GM13977 (cell line): ENCODE measurements around the gene SPEG.

Experiments used
- DNase-seq: peaks from one replicate; pipeline ENCODE4 v3.0.0; 2012; ENCODE audit warnings: low spot score
- CTCF ChIP-seq: IDR thresholded peaks from 2 replicates; pipeline ENCODE4 v1.5.1; 2012; ENCODE audit warnings: mild to moderate bottlenecking, control low read depth; ENCODE audit not compliant: insufficient read depth; ENCODE audit errors: extremely low read depth, missing control alignments
- in situ Hi-C: fragments of 300-500 bp; cut with MboI; formaldehyde crosslinking; loops from one replicate; pipeline ENCODE4 v1.12.0; 2022; ENCODE audit warnings: low sequenced_read_pairs, low pct_unique_long_range_greater_than_20kb, mixed read lengths, inconsistent platforms; ENCODE audit not compliant: unreplicated experiment

Gene SPEG

DNA sequence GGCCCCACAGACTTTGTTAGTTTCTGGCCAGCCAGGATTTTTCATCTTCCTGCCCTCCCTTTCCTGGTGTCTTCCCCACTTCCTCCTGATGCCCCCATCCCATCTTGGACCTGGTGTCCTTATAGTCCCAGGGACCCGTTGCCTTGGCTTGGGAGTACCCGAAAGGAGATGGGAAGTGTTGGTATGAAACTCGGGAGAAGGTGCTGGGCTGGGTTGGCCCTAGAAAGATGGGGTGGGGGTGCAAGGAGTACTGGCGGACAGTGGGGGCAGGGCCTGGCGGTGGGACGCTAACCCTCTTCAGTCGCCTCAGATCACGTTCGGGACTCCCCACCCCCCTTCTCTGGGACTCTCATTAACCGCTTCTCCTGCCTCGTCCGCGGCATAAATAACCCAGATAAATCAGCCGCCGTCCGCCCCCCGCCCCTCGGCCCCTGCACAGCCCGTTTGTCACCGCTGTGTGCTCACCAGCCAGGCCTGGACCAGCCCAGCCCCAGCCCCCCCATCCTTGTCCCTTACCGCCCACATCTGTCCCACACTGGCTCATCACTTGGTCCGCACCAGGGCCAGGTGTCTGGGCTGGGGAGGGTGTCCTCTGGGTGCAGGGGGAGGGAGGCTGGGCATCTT is 76.0 kb downstream of the SPEG start:
- in situ Hi-C loops = no loop called here
- no peak for TF ChIP-seq CTCF
- no peak for DNase-seq

DNA sequence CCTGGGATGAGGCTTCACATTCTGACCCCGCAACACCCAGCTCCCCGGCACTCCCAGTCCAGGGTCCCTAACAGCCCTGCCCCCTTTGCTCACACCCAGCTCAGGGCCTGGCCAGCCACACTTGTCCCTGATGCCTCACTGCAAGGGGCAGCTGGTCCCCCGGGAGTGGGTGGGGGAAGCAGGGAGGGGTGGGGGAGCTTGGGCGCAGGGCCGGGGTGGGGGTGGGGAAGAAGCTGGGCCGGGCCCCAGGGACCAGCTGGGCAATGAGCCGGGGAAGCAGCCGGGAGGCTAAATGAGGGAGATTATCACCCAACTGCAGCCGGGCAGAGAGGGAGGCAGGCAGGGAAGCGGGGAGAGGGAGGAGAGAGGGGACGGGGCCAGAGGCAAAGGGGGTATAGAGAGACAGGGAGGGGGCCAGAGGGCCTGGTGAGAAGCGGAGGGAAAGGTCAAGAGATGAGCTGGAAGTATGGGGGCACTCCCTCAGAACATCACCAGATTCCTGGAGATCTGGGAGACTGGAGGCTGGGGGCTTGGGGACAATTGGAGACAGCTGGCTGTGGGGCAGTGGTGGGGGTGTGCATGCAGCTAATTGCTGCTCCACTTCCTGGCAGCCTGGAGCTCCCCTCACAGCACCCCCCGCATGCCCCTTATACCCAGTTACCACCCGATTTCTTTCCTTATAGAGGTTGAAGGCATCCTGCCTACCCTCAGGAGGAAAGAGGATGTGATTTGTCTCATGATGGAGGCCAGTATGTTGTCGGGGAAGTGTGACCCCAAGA is 77.1 kb downstream of the SPEG start:
- no peak for DNase-seq
- in situ Hi-C loops = no loop called here
- no peak for TF ChIP-seq CTCF

DNA sequence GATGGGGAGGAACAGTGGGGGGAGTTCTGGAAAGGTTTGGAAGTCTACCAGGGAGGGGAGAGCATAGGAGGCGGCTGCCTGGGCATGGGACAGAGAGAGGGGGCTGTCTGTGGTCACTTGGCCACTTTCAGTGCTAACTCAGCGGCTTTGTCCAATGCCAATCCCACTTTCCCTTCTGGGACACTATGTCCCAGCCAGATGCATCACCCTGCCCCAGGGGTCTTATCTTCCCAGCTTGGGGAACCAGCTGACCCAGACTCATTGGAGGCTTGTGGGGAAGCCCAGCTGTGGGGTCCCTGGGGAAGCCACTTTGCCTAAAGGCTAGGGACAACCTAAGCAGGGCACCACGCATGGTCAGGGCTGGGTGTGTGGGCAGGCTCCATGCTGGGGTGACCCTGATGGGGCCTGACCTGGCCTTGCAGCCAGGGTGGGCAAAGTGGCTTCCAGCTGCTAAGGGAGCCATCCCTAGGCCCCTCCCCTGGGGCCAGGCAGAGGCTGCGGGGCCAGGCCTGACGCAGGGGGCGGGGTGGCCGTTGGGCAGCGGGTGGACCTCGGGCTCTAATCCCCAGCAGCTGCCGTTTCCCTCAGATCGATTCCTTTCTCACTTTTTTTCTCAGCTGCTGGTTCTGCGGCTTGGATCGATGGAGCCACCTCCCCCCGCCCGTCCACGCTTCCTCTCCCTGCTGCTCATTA is 78.0 kb downstream of the SPEG start:
- no peak for DNase-seq

DNA sequence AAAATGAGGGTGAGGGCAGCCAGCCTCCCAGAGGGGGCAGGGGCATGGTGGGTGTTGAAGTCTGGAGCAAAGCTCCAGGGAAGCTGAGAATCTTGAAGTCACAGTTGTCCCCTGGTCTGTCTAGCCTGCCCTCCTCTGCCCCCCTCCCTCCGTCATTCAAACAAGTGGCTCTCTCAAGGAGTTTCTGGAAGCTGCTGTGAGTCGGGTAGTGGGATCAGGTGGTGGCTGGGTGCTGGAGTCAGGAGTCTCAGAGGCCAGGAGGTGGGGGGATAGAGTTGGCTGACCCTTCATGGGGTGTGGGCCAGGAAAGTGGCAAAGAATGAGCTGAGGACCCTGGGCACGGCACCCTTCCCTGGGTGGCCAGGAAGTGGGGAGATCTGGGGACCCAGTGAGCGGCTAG is 79.1 kb downstream of the SPEG start:
- no peak for TF ChIP-seq CTCF
- in situ Hi-C loops = no loop called here
- no peak for DNase-seq

More for the DNA sequence above, 78.0 kb downstream of the SPEG start:
- in situ Hi-C loops = no loop called here
- no peak for TF ChIP-seq CTCF

DNA sequence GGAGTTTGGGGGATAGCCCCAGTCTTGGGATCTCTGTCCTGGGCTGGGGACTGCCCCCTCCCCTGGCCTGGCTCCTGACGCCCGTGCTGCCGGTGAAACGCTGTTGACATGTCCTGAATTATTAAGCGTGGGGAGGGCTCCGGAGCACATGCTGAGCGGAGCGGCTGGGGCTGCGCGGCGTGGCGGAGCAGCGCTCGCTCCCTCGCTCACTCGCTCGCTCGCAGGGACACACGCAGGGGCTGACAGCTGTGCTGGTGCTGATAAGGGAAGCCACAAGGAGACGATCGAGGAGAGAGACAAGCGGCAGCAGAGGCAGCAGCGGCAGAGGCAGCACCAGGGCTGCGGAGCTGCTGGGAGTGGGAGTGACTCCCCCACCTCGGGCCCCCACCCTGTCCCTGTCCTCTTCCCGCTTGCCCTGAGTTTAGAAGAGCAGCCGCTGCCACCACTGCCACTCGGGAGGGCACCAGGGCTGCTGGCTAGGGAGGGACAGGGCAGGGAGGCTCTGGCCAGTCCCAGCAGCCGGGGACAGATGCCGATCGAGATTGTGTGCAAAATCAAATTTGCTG is 79.6 kb downstream of the SPEG start, which contains the start of gene ASIC4:
Gene ASIC4 (plus strand): TSS at position 287 of the 566 bp plus-strand sequence. CDS start 243 bp downstream, at position 530.
- TF ChIP-seq CTCF = no peak
- in situ Hi-C loops = no loop called here
- DNase-seq = no peak

GRCh38 chr2:219514836-219515235 is 80.2 kb downstream of the SPEG start:
- in situ Hi-C loops = no loop called here
- DNase-seq = no peak
- no peak for TF ChIP-seq CTCF
